GM21367 (cell line): ENCODE data around the gene TMIGD2.
"Not testable (repeated sequence)": the region's sequence is repeated elsewhere in the genome, so short reads cannot be mapped to it uniquely, and the experiment has no call there.

ENCODE experiments used
- ATAC-seq: cut with Tn5 transposase; IDR thresholded peaks from one replicate; pipeline ENCODE4 v1.9.1; 2021; ENCODE audit not compliant: unreplicated experiment

The TMIGD2 gene

GRCh38 chr19:4298810-4299550, 3.2 kb downstream of the TMIGD2 start:
- ATAC-seq = no peak

- ATAC-seq = no peak
Measured at GRCh38 chr19:4297901-4298809, 4.0 kb downstream of the TMIGD2 start.

GRCh38 chr19:4295972-4296771, 6.0 kb downstream of the TMIGD2 start:
- no peak for ATAC-seq

GRCh38 chr19:4294389-4294788, 7.8 kb downstream of the TMIGD2 start:
- no peak for ATAC-seq

GRCh38 chr19:4292515-4292914, 9.7 kb downstream of the TMIGD2 start:
- ATAC-seq = no peak

- no peak for ATAC-seq
Measured at GRCh38 chr19:4291184-4291732, 10.9 kb downstream of the TMIGD2 start.

GRCh38 chr19:4288091-4288777, 14.0 kb downstream of the TMIGD2 start:
- ATAC-seq = no peak

- not testable (repeated sequence) for ATAC-seq
Measured at GRCh38 chr19:4286141-4286540, 16.0 kb downstream of the TMIGD2 start.

- no peak for ATAC-seq
Measured at GRCh38 chr19:4284974-4285373, 17.2 kb downstream of the TMIGD2 start.

GRCh38 chr19:4284176-4284958, 17.8 kb downstream of the TMIGD2 start:
- ATAC-seq = no peak

GRCh38 chr19:4279530-4280422, 22.4 kb downstream of the TMIGD2 start:
- ATAC-seq = no peak

GRCh38 chr19:4279267-4279529, 23.0 kb downstream of the TMIGD2 start:
- no peak for ATAC-seq

GRCh38 chr19:4278419-4279266, 23.5 kb downstream of the TMIGD2 start, which contains the start of gene SHD:
Gene SHD (plus strand): TSS chr19:4279266. CDS start chr19:4280064, 798 bp downstream.
- ATAC-seq = no peak

GRCh38 chr19:4278010-4278409, 24.2 kb downstream of the TMIGD2 start:
- no peak for ATAC-seq

- ATAC-seq = no peak
Measured at GRCh38 chr19:4277191-4277696, 24.9 kb downstream of the TMIGD2 start.

GRCh38 chr19:4274321-4274686, 27.9 kb downstream of the TMIGD2 start:
- ATAC-seq = not testable (repeated sequence)

- no peak for ATAC-seq
Measured at GRCh38 chr19:4272894-4273293, 29.3 kb downstream of the TMIGD2 start.
